ENCODE results near the gene CASZ1. TPM values are rescaled to one million over a fixed set of nuclear protein-coding genes. Genes with fewer than 3 reads are reported as not detected.

CASZ1 gene
- total RNA-seq, 1 donor from 2014 or later, result 4.0 TPM

DNA sequence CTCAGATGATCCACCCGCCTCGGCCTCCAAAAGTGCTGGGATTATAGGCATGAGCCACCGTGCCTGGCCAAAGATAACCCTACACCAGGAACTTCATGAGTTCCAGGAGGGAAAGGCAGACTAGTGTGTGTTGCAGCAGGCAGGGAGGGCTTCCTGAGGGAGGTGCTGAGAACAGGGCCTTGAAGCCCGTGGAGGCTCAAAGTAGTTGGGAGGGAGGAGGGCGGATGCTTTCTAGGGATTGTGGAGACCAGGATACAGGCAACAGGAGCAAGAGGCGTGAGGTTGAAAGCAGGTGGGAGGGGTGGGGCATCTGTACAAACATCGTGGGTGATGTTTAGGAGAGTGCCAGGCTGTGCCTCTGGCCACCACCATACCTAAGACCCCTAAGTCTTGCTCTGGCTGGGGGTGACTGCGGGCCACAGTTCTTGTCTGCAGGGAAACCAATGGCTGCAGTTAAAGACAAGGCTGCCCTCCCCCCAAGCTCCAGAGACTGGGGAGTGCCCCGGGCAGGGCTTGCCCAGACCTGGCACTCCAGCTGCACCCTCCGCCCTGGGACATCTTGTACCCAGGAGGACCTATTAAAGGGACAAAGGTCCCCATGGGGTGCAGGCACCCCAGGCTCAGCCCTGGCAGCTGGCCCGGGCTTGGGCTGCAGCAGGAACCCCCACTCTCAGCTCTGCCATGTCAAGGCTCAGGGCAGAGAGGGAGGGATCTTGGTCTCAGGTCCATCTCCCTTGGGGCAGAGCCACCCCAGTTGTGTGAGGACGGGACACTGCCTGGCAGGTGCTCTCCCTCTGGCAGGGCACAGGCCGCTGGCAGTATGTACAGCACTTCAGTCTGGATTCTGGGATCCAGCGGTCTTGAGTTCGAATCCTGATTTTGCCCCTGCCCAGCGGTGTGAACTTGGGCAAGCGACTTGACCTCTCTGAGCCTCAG, 22.1 kb upstream of the CASZ1 start:
- Histone ChIP-seq H3K27ac (ENCODE audit: low read depth, low read length) (no peak overlapping the region), H3K4me1 (ENCODE audit: insufficient read depth, low read length) (no peaks in the 10 kb centered on the region), H3K9ac (ENCODE audit: low read length) (no peak overlapping the region), H3K9me3 (ENCODE audit: insufficient read depth, low read depth, low read length) (no peaks in the 10 kb centered on the region), H3K36me3 (ENCODE audit: insufficient read depth, low read length) (no peaks in the 10 kb centered on the region), H3K4me3 (ENCODE audit: insufficient read depth, low read depth, low read length) (no peak overlapping the region), H2AFZ (ENCODE audit: low read depth, low read length) (no peak overlapping the region), H3K4me2 (ENCODE audit: low read length) (no peak overlapping the region), H3K79me2 (ENCODE audit: insufficient read depth, low read length) (no peaks in the 10 kb centered on the region), H4K20me1 (ENCODE audit: insufficient read depth, low read length) (no peaks in the 10 kb centered on the region), H3K27me3 (ENCODE audit: insufficient read depth, low read length) (peaks cover 17% of the 10 kb centered on the region)
- Mint-ChIP-seq H3K4me3 (ENCODE audit: unreplicated experiment) (no peak overlapping the region), H3K27me3 (ENCODE audit: low read depth, unreplicated experiment) (peaks cover 58% of the 10 kb centered on the region), H3K9me3 (ENCODE audit: unreplicated experiment) (no peaks in the 10 kb centered on the region), H3K27ac (ENCODE audit: unreplicated experiment) (no peak overlapping the region), H3K36me3 (ENCODE audit: low read depth, unreplicated experiment) (no peaks in the 10 kb centered on the region), H3K4me1 (ENCODE audit: low read depth, unreplicated experiment) (peaks cover under 1% of the 10 kb centered on the region)
- DNase-seq (ENCODE audit: low read depth), result no peak
- FAIRE-seq, result no peak
- TF ChIP-seq CTCF (IDR thresholded peaks at IDR 0.05; ENCODE audit: insufficient read depth, low read depth, low read length), result no peak
- no peak for TF ChIP-seq EZH2 (IDR thresholded peaks at IDR 0.05; ENCODE audit: insufficient read depth, low read length)

DNA sequence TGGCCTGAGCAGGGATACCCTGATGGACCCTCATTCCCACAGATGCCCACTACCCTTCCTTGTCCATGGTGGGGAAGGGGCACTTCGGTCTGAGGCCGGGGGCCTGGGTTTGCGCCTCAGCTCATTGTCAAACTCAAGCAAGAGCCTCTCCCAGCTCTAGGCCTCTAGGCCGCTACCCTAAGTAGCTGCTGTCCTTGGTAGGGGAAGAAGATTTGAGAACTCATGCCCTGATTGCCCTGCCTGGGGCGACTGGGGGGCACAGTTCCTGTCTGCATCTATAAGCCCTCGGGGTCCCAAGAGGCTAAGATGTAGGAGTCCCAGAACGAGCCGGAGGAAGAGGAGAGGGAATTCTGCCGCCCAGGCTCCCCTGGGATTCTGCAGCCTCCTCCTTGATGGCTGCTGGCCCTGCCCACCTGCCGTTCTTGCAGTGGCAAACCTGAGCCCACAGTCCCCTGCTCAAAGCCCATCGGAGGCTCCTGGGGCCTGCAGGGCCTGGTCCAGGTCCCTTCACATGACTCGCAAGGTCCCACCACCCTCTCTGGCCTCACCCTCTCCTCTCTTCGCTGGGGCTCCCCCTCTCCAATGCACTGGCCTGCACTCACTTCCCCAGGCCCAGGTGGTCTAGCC, 20.4 kb upstream of the CASZ1 start:
- H3K4me2 ChIP-seq (ENCODE audit: low read length), result no peak overlapping the region
- no peak for DNase-seq (ENCODE audit: low read depth)
- H3K9ac ChIP-seq (ENCODE audit: low read length), result no peak overlapping the region
- Mint-ChIP-seq H3K4me3 (ENCODE audit: unreplicated experiment) (no peak overlapping the region), H3K36me3 (ENCODE audit: low read depth, unreplicated experiment) (no peaks in the 10 kb centered on the region), H3K4me1 (ENCODE audit: low read depth, unreplicated experiment) (no peaks in the 10 kb centered on the region), H3K27ac (ENCODE audit: unreplicated experiment) (no peak overlapping the region), H3K27me3 (ENCODE audit: low read depth, unreplicated experiment) (peaks cover 64% of the 10 kb centered on the region), H3K9me3 (ENCODE audit: unreplicated experiment) (no peaks in the 10 kb centered on the region)
- no peak for TF ChIP-seq CTCF (IDR thresholded peaks at IDR 0.05; ENCODE audit: insufficient read depth, low read depth, low read length)
- TF ChIP-seq EZH2 (IDR thresholded peaks at IDR 0.05; ENCODE audit: insufficient read depth, low read length), result no peak
- no peaks in the 10 kb centered on the region for H3K79me2 ChIP-seq (ENCODE audit: insufficient read depth, low read length)
- H3K27ac ChIP-seq (ENCODE audit: low read depth, low read length), result no peak overlapping the region
- H3K4me1 ChIP-seq (ENCODE audit: insufficient read depth, low read length), result no peaks in the 10 kb centered on the region
- no peaks in the 10 kb centered on the region for H3K9me3 ChIP-seq (ENCODE audit: insufficient read depth, low read depth, low read length)
- H3K27me3 ChIP-seq (ENCODE audit: insufficient read depth, low read length), result peaks cover 23% of the 10 kb centered on the region
- H2AFZ ChIP-seq (ENCODE audit: low read depth, low read length), result no peak overlapping the region
- FAIRE-seq, result no peak
- no peak overlapping the region for H3K4me3 ChIP-seq (ENCODE audit: insufficient read depth, low read depth, low read length)
- no peaks in the 10 kb centered on the region for H3K36me3 ChIP-seq (ENCODE audit: insufficient read depth, low read length)
- H4K20me1 ChIP-seq (ENCODE audit: insufficient read depth, low read length), result no peaks in the 10 kb centered on the region
